SK-N-SH (cell line): ENCODE measurements around the gene SEMA4D. TPM values are rescaled to one million over a fixed set of nuclear protein-coding genes. Genes with fewer than 3 reads are reported as not detected.

Experiments used
- CTCF ChIA-PET: fragments of 300-600, 350-600 bp; formaldehyde crosslinking; extraction: SDS; loops from one replicate; lab custom pipeline; 2021; lab: Yijun Ruan, JAX
- POLR2A ChIA-PET: fragments of 350-600 bp; sonication (Branson Sonifier 250); formaldehyde crosslinking; extraction: SDS; loops from one replicate; lab custom pipeline; 2020; ENCODE audit warnings: antibody characterized with exemption, inconsistent platforms; lab: Yijun Ruan, JAX
- DNase-seq: peaks from one replicate; pipeline ENCODE4 v3.0.0; 2012
- H2AFZ ChIP-seq: fragments of 200-600 bp; sonication (generic); 2 replicates; pipeline ENCODE4 v1.8.1; 2016; ENCODE audit warnings: antibody characterized with exemption, mild to moderate bottlenecking, low read depth
- H3F3A ChIP-seq: fragments of 200-600 bp; sonication (generic); replicated peaks from 2 replicates; pipeline ENCODE3; 2016; ENCODE audit warnings: antibody characterized with exemption, mild to moderate bottlenecking; ENCODE audit not compliant: insufficient read depth
- H3K27ac ChIP-seq, 2 experiments: fragments of 200-500 bp in 1 of 2; fragments of 200-600 bp in 1 of 2; sonication (Bioruptor generic) in 1 of 2; sonication (generic), shearing (Covaris generic) in 1 of 2; 2 replicates each; pipeline versions ENCODE4 v1.5.1 to v1.6.1; 2014 to 2016; ENCODE audit warnings: low read depth in 2 of 2, inconsistent platforms in 1 of 2, low read length in 1 of 2, mild to moderate bottlenecking in 1 of 2, mixed read lengths in 1 of 2
- H3K27me3 ChIP-seq: fragments of 200-600 bp; sonication (generic), shearing (Covaris generic); 2 replicates; pipeline ENCODE4 v1.6.1; 2016; ENCODE audit warnings: mixed run types; ENCODE audit not compliant: insufficient read depth
- H3K36me3 ChIP-seq, 2 experiments: fragments of 200-500 bp in 1 of 2; fragments of 200-600 bp in 1 of 2; sonication (Bioruptor generic) in 1 of 2; sonication (generic) in 1 of 2; replicated peaks in 1 of 2; 2 replicates each; pipeline versions ENCODE3 to v1.5.1; 2014 to 2016; ENCODE audit warnings: low read length in 1 of 2, mild to moderate bottlenecking in 1 of 2; ENCODE audit not compliant: insufficient read depth in 2 of 2, control insufficient read depth in 1 of 2
- H3K4me1 ChIP-seq, 2 experiments: fragments of 200-500 bp in 1 of 2; fragments of 200-600 bp in 1 of 2; sonication (Bioruptor generic) in 1 of 2; sonication (generic), shearing (Covaris generic) in 1 of 2; 2 replicates each; pipeline versions ENCODE4 v1.5.1 to v1.6.1; 2014 to 2016; ENCODE audit warnings: low read depth in 1 of 2, low read length in 1 of 2, mixed run types in 1 of 2; ENCODE audit not compliant: insufficient read depth in 2 of 2, control insufficient read depth in 1 of 2
- H3K4me2 ChIP-seq: fragments of 200-600 bp; sonication (generic), shearing (Covaris generic); 2 replicates; pipeline ENCODE4 v1.6.1; 2017; ENCODE audit warnings: mixed run types
- H3K4me3 ChIP-seq, 2 experiments: fragments of 200-500 bp in 1 of 2; fragments of 200-600 bp in 1 of 2; sonication (Bioruptor generic) in 1 of 2; sonication (generic), shearing (Covaris generic) in 1 of 2; 2 replicates each; pipeline versions ENCODE4 v1.5.1 to v1.8.1; 2014 to 2016; ENCODE audit warnings: low read depth in 2 of 2, inconsistent platforms in 1 of 2, low read length in 1 of 2, mild to moderate bottlenecking in 1 of 2, mixed read lengths in 1 of 2, moderate library complexity in 1 of 2
- H3K79me2 ChIP-seq: fragments of 200-600 bp; sonication (generic); 2 replicates; pipeline ENCODE4 v1.8.1; 2017; ENCODE audit warnings: mild to moderate bottlenecking; ENCODE audit not compliant: insufficient read depth
- H3K9ac ChIP-seq: fragments of 200-600 bp; sonication (generic); 2 replicates; pipeline ENCODE4 v1.6.1; 2017; ENCODE audit warnings: mixed run types
- H3K9me2 ChIP-seq: fragments of 200-600 bp; sonication (generic); 2 replicates; pipeline ENCODE4 v1.6.1; 2017; ENCODE audit warnings: mixed run types
- H3K9me3 ChIP-seq: fragments of 200-600 bp; sonication (generic); 2 replicates; pipeline ENCODE4 v1.6.1; 2017; ENCODE audit warnings: mixed run types, mild to moderate bottlenecking, moderate library complexity
- H4K20me1 ChIP-seq: fragments of 200-600 bp; sonication (generic); 2 replicates; pipeline ENCODE4 v1.6.1; 2017; ENCODE audit warnings: mild to moderate bottlenecking, mixed run types; ENCODE audit not compliant: insufficient read depth
- ELF1 ChIP-seq: IDR thresholded peaks from 2 replicates; pipeline ENCODE4 v1.4.0; 2012
- FOXM1 ChIP-seq: IDR thresholded peaks from 2 replicates; pipeline ENCODE4 v1.4.0; 2012; ENCODE audit warnings: low read depth, mild to moderate bottlenecking
- GABPA ChIP-seq: IDR thresholded peaks from 2 replicates; pipeline ENCODE4 v1.4.0; 2012; ENCODE audit warnings: low read depth, mild to moderate bottlenecking
- GATA2 ChIP-seq: sonication (generic); formaldehyde crosslinking; IDR thresholded peaks from 2 replicates; pipeline ENCODE4 v1.5.0; 2020; ENCODE audit warnings: mild to moderate bottlenecking, missing genetic modification reagents
- IRF3 ChIP-seq: fragments of 150-350 bp; IDR thresholded peaks from 2 replicates; pipeline ENCODE4 v1.6.1; 2016; ENCODE audit warnings: mild to moderate bottlenecking, low read depth, low read length
- JUND ChIP-seq: IDR thresholded peaks from 2 replicates; pipeline ENCODE4 v1.4.0; 2012
- MAX ChIP-seq: IDR thresholded peaks from 2 replicates; pipeline ENCODE4 v1.4.0; 2012; ENCODE audit warnings: low read depth
- NRF1 ChIP-seq: IDR thresholded peaks from 2 replicates; pipeline ENCODE4 v1.6.1; 2012; ENCODE audit warnings: low read depth, mild to moderate bottlenecking, low read length
- PBX3 ChIP-seq: IDR thresholded peaks from 2 replicates; pipeline ENCODE4; 2012
- RAD21 ChIP-seq: IDR thresholded peaks from 2 replicates; pipeline ENCODE4 v1.6.1; 2012; ENCODE audit warnings: mild to moderate bottlenecking, low read length
- RCOR1 ChIP-seq: fragments of 150-350 bp; IDR thresholded peaks from 2 replicates; pipeline ENCODE4 v1.6.1; 2017; ENCODE audit warnings: antibody characterized with exemption, low read length
- RFX5 ChIP-seq: IDR thresholded peaks from 2 replicates; pipeline ENCODE4 v1.6.1; 2012; ENCODE audit warnings: mild to moderate bottlenecking, improper control_type of control experiment, low read length
- SIN3A ChIP-seq: IDR thresholded peaks from 2 replicates; pipeline ENCODE4 v1.6.1; 2012; ENCODE audit warnings: low read depth, mild to moderate bottlenecking, low read length, moderate library complexity, borderline replicate concordance
- SMC3 ChIP-seq: IDR thresholded peaks from 2 replicates; pipeline ENCODE4 v1.6.1; 2012; ENCODE audit warnings: low read depth, low read length, improper control_type of control experiment
- TAF1 ChIP-seq: IDR thresholded peaks from 2 replicates; pipeline ENCODE4 v1.6.1; 2012; ENCODE audit warnings: low read depth, mild to moderate bottlenecking, low read length, moderate library complexity, borderline replicate concordance
- TCF12 ChIP-seq: IDR thresholded peaks from 2 replicates; pipeline ENCODE4 v1.4.0; 2012
- TEAD4 ChIP-seq: IDR thresholded peaks from 2 replicates; pipeline ENCODE4 v1.4.0; 2012; ENCODE audit warnings: mild to moderate bottlenecking, borderline replicate concordance; ENCODE audit not compliant: insufficient read depth
- USF2 ChIP-seq: fragments of 150-350 bp; IDR thresholded peaks from 2 replicates; pipeline ENCODE4 v1.6.1; 2017; ENCODE audit warnings: antibody characterized with exemption, low read length, low read depth, borderline replicate concordance
- YY1 ChIP-seq: IDR thresholded peaks from 2 replicates; pipeline ENCODE4 v1.4.0; 2012; ENCODE audit warnings: low read depth, mild to moderate bottlenecking
- ZBTB33 ChIP-seq: IDR thresholded peaks from 2 replicates; pipeline ENCODE4 v1.4.0; 2012; ENCODE audit warnings: low read depth, borderline replicate concordance
- WGBS: methylation state at CpG from one replicate; pipeline ENCODE4 v1.1.6; 2017; ENCODE audit warnings: low lambda C conversion rate; 5-methylcytosine and 5-hydroxymethylcytosine counted together
- polyA plus RNA-seq, 3 experiments: library from polyadenylated mRNA; depleted of rRNA; stranded (reverse); fragments of >200 nt; gene quantifications; 2 replicates each; pipeline ENCODE4 v1.2.3, GENCODE V29; 2012

The SEMA4D gene
- polyA plus RNA-seq, 1 of the 3 experiments (the other 2 are of a cell fraction) = 4.8 TPM

- peaks cover 3% of the 10 kb centered on the region for H3F3A ChIP-seq
- peaks cover 6 to 19% of the 10 kb centered on the region in 2 experiments; a peak in 1 of 4 replicates for H3K4me1 ChIP-seq
- ChIA-PET CTCF (interaction anchor here (1.2 kb wide), 1 partner anchor 14 kb away, joined by 3 read pairs; no protein-coding TSS in a partner anchor), POLR2A (no interaction called here)
- no peak overlapping the region for H3K9ac ChIP-seq
- WGBS = 74% methylated on average over 10 of the region's 11 CpGs
- H3K36me3 ChIP-seq = no peaks in the 10 kb centered on the region
- H3K27ac ChIP-seq = no peak overlapping the region
- no peaks in the 10 kb centered on the region for H3K9me2 ChIP-seq
- H2AFZ ChIP-seq = no peak overlapping the region
- TF ChIP-seq MAX (no peak), TAF1 (no peak), PBX3 (no peak), USF2 (no peak), RAD21 (no peak), SMC3 (no peak), RCOR1 (no peak)
- no peak for DNase-seq
- H3K27me3 ChIP-seq = no peaks in the 10 kb centered on the region
- no peaks in the 10 kb centered on the region for H4K20me1 ChIP-seq
- H3K4me2 ChIP-seq = no peak overlapping the region
- no peaks in the 10 kb centered on the region for H3K9me3 ChIP-seq
- no peaks in the 10 kb centered on the region for H3K79me2 ChIP-seq
- H3K4me3 ChIP-seq = no peak overlapping the region
Observed at GRCh38 chr9:89435071-89435823, 62.7 kb downstream of the SEMA4D start.

GRCh38 chr9:89434636-89435035, 63.3 kb downstream of the SEMA4D start:
- no peak overlapping the region for H3K9ac ChIP-seq
- CTCF ChIA-PET = no interaction called here
- POLR2A ChIA-PET = no interaction called here
- H3K36me3 ChIP-seq = no peaks in the 10 kb centered on the region
- no peaks in the 10 kb centered on the region for H3K27me3 ChIP-seq
- no peaks in the 10 kb centered on the region for H3K9me2 ChIP-seq
- no peak overlapping the region for H2AFZ ChIP-seq
- H4K20me1 ChIP-seq = no peaks in the 10 kb centered on the region
- peaks cover 3% of the 10 kb centered on the region for H3F3A ChIP-seq
- H3K79me2 ChIP-seq = no peaks in the 10 kb centered on the region
- H3K4me1 ChIP-seq = peaks cover 6 to 19% of the 10 kb centered on the region in 2 experiments; a peak in 1 of 4 replicates
- H3K4me3 ChIP-seq = no peak overlapping the region
- H3K27ac ChIP-seq = no peak overlapping the region
- H3K9me3 ChIP-seq = no peaks in the 10 kb centered on the region
- no peak overlapping the region for H3K4me2 ChIP-seq
- DNase-seq = no peak
- TF ChIP-seq GABPA (no peak), TAF1 (no peak), TEAD4 (no peak), TCF12 (no peak), GATA2 (CRISPR knock-in tag) (no peak), ZBTB33 (no peak), IRF3 (no peak), RFX5 (no peak), JUND (no peak), YY1 (no peak), NRF1 (no peak), USF2 (no peak), FOXM1 (no peak), ELF1 (no peak), PBX3 (no peak), SIN3A (no peak)
